HFF-Myc (cell line): Measurements from ENCODE around the gene GOT1.

Experiments
- DNase-seq: peaks from one replicate; pipeline ENCODE4 v3.0.0-alpha.2; 2011; ENCODE audit warnings: low read depth; ENCODE audit errors: extremely low read depth
- H3K4me3 ChIP-seq: replicated peaks from 2 replicates; pipeline ENCODE4 v1.5.1; 2011; ENCODE audit warnings: low read depth, mild to moderate bottlenecking, control low read depth, low read length
- TF ChIP-seq, protein P1 (sequence below): IDR thresholded peaks from 2 replicates; pipeline ENCODE4 v1.5.1; 2012; ENCODE audit warnings: mild to moderate bottlenecking, low read depth, low read length, control low read depth; ENCODE audit errors: missing control alignments

GOT1 gene

DNA sequence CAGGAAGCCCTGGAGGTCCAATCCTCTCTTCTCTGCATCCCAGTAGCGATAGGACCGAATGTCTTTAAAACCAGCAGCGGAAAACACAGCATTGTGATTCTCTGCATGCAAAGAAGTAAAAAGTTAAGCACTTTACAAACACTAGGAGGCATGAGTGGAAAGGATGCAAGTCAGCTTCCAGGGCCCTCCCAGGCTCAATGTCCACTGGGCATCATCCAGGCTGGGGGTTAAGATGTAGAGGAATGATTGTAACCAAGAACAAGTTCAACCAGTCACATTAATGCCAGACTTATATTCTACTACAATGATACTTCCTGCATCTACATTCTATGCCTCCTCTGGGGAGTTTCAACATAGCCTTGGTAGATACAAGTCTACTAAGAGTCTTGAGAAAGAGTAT lies 24.3 kb downstream of the GOT1 start:
- no peak for DNase-seq
- no peak overlapping the region for H3K4me3 ChIP-seq
- TF ChIP-seq, protein P1, sequence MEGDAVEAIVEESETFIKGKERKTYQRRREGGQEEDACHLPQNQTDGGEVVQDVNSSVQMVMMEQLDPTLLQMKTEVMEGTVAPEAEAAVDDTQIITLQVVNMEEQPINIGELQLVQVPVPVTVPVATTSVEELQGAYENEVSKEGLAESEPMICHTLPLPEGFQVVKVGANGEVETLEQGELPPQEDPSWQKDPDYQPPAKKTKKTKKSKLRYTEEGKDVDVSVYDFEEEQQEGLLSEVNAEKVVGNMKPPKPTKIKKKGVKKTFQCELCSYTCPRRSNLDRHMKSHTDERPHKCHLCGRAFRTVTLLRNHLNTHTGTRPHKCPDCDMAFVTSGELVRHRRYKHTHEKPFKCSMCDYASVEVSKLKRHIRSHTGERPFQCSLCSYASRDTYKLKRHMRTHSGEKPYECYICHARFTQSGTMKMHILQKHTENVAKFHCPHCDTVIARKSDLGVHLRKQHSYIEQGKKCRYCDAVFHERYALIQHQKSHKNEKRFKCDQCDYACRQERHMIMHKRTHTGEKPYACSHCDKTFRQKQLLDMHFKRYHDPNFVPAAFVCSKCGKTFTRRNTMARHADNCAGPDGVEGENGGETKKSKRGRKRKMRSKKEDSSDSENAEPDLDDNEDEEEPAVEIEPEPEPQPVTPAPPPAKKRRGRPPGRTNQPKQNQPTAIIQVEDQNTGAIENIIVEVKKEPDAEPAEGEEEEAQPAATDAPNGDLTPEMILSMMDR = no peak

DNA sequence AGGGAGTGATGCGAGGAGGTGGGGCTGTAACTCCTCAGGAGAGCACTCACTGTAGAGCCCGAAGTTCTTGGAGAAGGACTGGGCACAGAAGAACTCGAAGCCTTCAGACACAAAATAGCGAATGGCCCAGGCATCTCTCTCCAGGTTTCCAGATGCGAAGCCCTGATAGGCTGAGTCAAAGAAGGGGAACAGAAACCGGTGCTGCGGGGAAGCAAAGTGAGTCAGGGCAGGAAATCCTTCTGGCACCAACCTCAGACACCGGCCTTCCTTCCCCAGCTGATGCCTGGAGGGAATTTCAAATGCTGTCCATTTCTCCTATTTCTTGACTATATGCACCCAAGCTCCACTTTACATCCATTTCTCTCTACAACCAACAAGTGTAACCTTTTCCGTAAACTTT lies 26.8 kb downstream of the GOT1 start:
- DNase-seq = no peak
- TF ChIP-seq, protein P1 = no peak
- H3K4me3 ChIP-seq = no peak overlapping the region

DNA sequence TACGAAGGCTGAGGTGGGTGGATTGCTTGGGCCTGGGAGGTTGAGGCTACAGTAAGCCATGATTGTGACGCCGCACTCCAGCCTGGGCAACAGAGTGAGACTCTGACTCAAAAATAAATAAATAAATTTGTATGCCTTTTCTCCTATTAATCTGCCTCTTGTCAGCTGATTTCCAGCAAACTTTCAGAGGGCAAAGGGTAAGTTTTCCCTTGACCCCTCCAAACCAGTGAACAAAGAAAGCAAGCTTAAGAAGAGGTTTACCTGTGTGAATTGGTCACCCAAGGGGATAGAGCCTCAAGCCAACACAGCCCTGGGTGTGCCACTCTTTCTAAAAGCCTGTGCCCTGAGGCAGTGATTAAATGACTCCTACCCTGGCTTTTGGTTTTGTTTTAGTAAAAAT lies 30.8 kb downstream of the GOT1 start:
- no peak overlapping the region for H3K4me3 ChIP-seq
- TF ChIP-seq, protein P1 = no peak
- DNase-seq = no peak

DNA sequence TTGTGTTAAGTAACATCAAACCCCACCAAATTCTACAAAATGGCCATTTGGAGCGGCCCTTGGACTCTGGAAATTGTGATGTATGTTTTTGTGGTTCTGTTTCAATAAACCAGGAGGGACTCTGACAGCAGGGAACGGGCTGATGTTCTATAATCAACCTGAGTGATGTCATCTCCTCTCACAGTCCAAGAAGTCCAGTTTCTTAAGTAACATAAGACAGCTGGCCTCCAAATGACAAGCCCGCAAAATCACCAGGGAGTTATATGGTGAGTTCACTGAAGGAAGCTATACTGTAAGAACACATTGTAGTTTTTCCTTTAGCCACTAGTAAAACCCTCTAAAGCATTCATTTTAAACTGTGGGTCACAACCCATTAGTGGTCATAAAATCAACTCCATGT lies 34.0 kb downstream of the GOT1 start:
- DNase-seq = no peak
- TF ChIP-seq, protein P1 = no peak
- no peak overlapping the region for H3K4me3 ChIP-seq

DNA sequence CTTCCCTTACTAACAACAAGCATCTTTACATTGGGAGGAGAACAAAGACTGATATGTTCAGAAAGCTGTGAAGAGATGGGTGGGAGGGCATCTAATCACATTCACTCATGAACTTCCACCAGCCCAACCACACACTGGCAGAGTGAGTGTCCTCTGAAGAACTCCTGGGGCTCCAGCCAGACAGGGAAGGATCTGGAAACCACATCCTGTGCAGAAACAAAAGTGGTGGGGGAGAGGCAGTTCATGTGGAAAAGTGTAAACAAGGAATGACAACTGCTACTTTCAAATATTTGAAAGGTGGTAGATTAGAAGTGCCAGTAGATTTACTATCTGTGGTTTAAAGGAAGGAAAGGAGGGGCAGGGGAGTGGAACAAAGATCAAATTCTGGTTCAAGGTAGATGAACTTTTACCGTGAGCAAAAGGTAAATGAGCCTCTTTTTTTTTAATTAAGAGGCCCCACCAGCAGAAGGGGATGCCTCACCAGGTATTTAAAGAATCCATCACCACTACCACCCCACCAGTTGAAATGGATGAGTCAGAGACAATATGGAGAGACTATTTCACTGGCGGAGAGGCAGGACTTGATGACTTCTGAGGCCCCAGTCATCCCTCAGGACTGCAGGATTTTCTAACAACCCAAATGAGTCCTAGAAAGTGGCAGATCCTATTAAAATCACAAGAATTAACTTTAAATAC lies 34.5 kb downstream of the GOT1 start:
- peak; percentile 61 for DNase-seq
- H3K4me3 ChIP-seq = no peak overlapping the region

DNA sequence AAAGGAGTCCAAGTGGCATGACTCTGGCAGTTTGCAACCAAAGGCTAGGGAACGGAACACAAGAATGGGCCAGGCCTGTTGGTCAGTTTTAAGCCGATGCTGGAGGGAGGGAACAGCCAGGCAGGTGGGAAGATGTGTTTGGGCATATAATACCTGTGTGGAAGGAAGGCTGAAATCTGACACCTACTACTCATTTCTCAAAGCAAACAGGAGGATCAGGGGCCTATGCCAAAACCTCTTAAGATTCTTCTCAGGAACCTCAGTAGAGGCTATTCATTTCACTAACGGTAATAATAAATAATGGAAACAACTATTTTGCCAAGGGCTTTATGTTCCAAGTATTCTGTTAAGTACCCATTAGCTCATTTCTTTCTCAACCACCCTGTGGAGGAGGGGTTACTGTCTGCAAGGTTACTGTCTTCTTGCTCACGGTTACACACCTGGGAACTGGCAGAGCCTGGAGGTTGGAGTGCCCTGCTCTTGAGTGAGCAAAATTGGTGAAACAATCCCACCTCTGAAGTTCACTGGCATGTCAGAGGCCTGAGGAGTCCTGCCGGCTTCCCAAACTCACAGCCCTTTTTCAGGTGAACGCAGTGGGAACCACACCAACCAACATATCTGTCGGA lies 35.5 kb downstream of the GOT1 start:
- no peak overlapping the region for H3K4me3 ChIP-seq
- TF ChIP-seq, protein P1 = no peak
- DNase-seq = no peak

More for the DNA sequence above, 34.5 kb downstream of the GOT1 start:
- TF ChIP-seq, protein P1 = no peak
